ENCODE measurements around the gene SNX32. TPM values are rescaled to one million over a fixed set of nuclear protein-coding genes. Genes with fewer than 3 reads are reported as not detected.
A peak's percentile ranks its signal among the peaks of the same experiment; 100 is the strongest.

The SNX32 gene
- total and polyA plus RNA-seq, 9 of the 15 experiments (the other 6 are each of a cell fraction or from before 2014, with no cell fraction given), result 0.03 TPM; not detected in 7

DNA sequence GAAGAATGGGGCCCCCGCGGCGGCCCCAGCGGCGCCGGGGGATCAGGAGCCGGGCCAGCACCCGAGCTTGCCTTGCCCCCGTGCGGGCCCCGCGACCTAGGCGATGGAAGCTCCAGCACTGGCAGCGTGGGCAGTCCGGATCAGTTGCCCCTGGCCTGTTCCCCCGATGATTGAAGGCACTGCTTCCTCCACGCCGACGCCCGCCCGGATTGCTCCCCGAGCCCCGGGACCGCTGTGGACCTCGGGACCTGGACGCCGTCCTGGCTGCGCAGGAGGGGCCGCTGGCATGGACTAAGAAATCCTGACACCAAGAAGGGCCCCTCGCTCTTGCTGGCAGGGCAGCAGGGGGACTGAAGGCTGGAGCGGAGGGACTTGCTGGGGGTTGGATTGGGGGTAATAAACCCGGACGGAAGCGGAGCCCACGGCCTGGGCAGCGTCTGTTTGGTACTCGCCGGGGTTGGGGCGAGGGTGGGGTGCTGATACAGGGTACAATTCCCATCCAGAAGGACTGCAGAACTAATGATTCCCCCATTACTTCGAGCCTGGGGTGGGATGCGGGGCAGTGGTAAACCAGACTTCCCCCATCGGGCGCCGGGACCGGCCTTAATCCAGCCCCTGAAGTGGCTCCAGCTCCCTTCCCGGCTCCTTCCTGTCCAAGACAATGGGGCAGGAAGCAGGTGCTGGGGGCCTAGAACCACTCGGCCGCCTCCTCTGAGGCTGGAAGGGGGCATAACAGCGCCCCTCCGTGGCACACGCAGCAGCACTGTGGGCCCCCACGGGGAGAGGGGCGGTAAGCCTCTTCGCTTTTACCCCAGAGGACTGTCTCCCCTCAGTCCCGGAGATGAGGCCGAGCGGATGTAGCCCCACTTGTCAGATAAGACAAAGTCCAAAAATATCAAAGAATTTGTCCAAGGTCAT, 57.7 kb downstream of the SNX32 start (continued):
- TF ChIP-seq, protein P1, sequence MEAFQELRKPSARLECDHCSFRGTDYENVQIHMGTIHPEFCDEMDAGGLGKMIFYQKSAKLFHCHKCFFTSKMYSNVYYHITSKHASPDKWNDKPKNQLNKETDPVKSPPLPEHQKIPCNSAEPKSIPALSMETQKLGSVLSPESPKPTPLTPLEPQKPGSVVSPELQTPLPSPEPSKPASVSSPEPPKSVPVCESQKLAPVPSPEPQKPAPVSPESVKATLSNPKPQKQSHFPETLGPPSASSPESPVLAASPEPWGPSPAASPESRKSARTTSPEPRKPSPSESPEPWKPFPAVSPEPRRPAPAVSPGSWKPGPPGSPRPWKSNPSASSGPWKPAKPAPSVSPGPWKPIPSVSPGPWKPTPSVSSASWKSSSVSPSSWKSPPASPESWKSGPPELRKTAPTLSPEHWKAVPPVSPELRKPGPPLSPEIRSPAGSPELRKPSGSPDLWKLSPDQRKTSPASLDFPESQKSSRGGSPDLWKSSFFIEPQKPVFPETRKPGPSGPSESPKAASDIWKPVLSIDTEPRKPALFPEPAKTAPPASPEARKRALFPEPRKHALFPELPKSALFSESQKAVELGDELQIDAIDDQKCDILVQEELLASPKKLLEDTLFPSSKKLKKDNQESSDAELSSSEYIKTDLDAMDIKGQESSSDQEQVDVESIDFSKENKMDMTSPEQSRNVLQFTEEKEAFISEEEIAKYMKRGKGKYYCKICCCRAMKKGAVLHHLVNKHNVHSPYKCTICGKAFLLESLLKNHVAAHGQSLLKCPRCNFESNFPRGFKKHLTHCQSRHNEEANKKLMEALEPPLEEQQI (IDR thresholded peaks at IDR 0.05), result no peak
- TF ChIP-seq, protein P2, sequence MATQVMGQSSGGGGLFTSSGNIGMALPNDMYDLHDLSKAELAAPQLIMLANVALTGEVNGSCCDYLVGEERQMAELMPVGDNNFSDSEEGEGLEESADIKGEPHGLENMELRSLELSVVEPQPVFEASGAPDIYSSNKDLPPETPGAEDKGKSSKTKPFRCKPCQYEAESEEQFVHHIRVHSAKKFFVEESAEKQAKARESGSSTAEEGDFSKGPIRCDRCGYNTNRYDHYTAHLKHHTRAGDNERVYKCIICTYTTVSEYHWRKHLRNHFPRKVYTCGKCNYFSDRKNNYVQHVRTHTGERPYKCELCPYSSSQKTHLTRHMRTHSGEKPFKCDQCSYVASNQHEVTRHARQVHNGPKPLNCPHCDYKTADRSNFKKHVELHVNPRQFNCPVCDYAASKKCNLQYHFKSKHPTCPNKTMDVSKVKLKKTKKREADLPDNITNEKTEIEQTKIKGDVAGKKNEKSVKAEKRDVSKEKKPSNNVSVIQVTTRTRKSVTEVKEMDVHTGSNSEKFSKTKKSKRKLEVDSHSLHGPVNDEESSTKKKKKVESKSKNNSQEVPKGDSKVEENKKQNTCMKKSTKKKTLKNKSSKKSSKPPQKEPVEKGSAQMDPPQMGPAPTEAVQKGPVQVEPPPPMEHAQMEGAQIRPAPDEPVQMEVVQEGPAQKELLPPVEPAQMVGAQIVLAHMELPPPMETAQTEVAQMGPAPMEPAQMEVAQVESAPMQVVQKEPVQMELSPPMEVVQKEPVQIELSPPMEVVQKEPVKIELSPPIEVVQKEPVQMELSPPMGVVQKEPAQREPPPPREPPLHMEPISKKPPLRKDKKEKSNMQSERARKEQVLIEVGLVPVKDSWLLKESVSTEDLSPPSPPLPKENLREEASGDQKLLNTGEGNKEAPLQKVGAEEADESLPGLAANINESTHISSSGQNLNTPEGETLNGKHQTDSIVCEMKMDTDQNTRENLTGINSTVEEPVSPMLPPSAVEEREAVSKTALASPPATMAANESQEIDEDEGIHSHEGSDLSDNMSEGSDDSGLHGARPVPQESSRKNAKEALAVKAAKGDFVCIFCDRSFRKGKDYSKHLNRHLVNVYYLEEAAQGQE (IDR thresholded peaks at IDR 0.05; ENCODE audit: borderline replicate concordance), result peak; percentile 27; the same call in 1 of the 2 replicates
- TF ChIP-seq, protein P2 (CRISPR knock-in tag; IDR thresholded peaks at IDR 0.05; ENCODE audit: low read depth), result no peak
- TF ChIP-seq NONO (IDR thresholded peaks at IDR 0.05; ENCODE audit: low read depth in 2 of 2, low read length in 1 of 2), result 0 out of 4 replicates have a peak, but pooled peaks of 1 of the 2 experiments have one; percentile 21
- TF ChIP-seq POLR2AphosphoS5 (IDR thresholded peaks at IDR 0.05; ENCODE audit: control insufficient read depth, insufficient read depth, low read depth, low read length), result peak; percentile 63; the same call in 1 of the 2 replicates
- TF ChIP-seq PCBP2 (IDR thresholded peaks at IDR 0.05; ENCODE audit: low read depth, low read length, poor library complexity, severe bottlenecking), result no peak
- TF ChIP-seq PTTG1 (tag; IDR thresholded peaks at IDR 0.05; ENCODE audit: low read depth), result no peak
- TF ChIP-seq ELF4 (CRISPR knock-in tag; IDR thresholded peaks at IDR 0.05), result 0 out of 2 replicates have a peak, but pooled peaks have one; percentile 30
- TF ChIP-seq NFRKB (IDR thresholded peaks at IDR 0.05; ENCODE audit: low read depth), result no peak
- no peak for TF ChIP-seq SNRNP70 (optimal IDR thresholded peaks at IDR 0.05; ENCODE audit: low read depth, low read length)
